Neural cell (in vitro differentiated cells): Measurements from ENCODE around the gene PLA2G2F. TPM values are rescaled to one million over a fixed set of nuclear protein-coding genes. Genes with fewer than 3 reads are reported as not detected.

Source experiments
- H2AFZ ChIP-seq: fragments of 200-600, 300-800 bp; sonication (generic), shearing (Covaris generic); 2 replicates; pipeline ENCODE4 v1.6.0; 2014; ENCODE audit warnings: low read depth, mild to moderate bottlenecking, antibody characterized with exemption, low read length, moderate library complexity
- H3F3A ChIP-seq: fragments of 200-600 bp; shearing (Covaris generic); 2 replicates; pipeline ENCODE4 v1.6.1; 2016; ENCODE audit warnings: mild to moderate bottlenecking, moderate library complexity, mixed read lengths, antibody characterized with exemption, low read length; ENCODE audit not compliant: insufficient read depth, poor library complexity, severe bottlenecking
- H3K27ac ChIP-seq: fragments of 200-600, 300-800 bp; sonication (generic), shearing (Covaris generic); 2 replicates; pipeline ENCODE4 v1.5.1; 2014; ENCODE audit warnings: mild to moderate bottlenecking, low read length, moderate library complexity
- H3K27me3 ChIP-seq: fragments of 300-800, 200-600 bp; sonication (generic), shearing (Covaris generic); 2 replicates; pipeline ENCODE4 v1.6.0; 2014; ENCODE audit warnings: mild to moderate bottlenecking, low read depth, low read length, moderate library complexity; ENCODE audit not compliant: insufficient read depth
- H3K36me3 ChIP-seq: fragments of 300-800, 200-600 bp; sonication (generic), shearing (Covaris generic); 2 replicates; pipeline ENCODE4 v1.5.1; 2014; ENCODE audit warnings: mild to moderate bottlenecking, antibody characterized with exemption, low read length, moderate library complexity; ENCODE audit not compliant: insufficient read depth
- H3K4me2 ChIP-seq: fragments of 300-800, 200-600 bp; sonication (generic), shearing (Covaris generic); 2 replicates; pipeline ENCODE4 v1.6.0; 2014; ENCODE audit warnings: mild to moderate bottlenecking, low read length
- H3K4me3 ChIP-seq: fragments of 300-800, 200-600 bp; sonication (generic), shearing (Covaris generic); 2 replicates; pipeline ENCODE4 v1.5.1; 2014; ENCODE audit warnings: mild to moderate bottlenecking, low read length, moderate library complexity
- H3K79me2 ChIP-seq: fragments of 200-600 bp; shearing (Covaris generic); replicated peaks from 2 replicates; pipeline ENCODE4 v1.6.0; 2014; ENCODE audit warnings: mild to moderate bottlenecking, low read length, moderate library complexity; ENCODE audit not compliant: insufficient read depth
- H3K9ac ChIP-seq: fragments of 300-800, 200-600 bp; sonication (generic), shearing (Covaris generic); 2 replicates; pipeline ENCODE4 v1.6.1; 2016; ENCODE audit warnings: mild to moderate bottlenecking, low read length, mixed read lengths
- H3K9me2 ChIP-seq: fragments of 200-600 bp; shearing (Covaris generic); 2 replicates; pipeline ENCODE4 v1.6.1; 2016; ENCODE audit warnings: mild to moderate bottlenecking, low read length, mixed read lengths; ENCODE audit not compliant: insufficient read depth
- H3K9me3 ChIP-seq: fragments of 200-600, 300-800 bp; sonication (generic), shearing (Covaris generic); 2 replicates; pipeline ENCODE4 v1.6.1; 2016; ENCODE audit warnings: mild to moderate bottlenecking, mixed run types, low read length, moderate library complexity, mixed read lengths
- H4K20me1 ChIP-seq: fragments of 200-600 bp; shearing (Covaris generic); 2 replicates; pipeline ENCODE4 v1.6.1; 2016; ENCODE audit warnings: mild to moderate bottlenecking, mixed run types; ENCODE audit not compliant: insufficient read depth
- EP300 ChIP-seq: fragments of 450-650 bp; conservative IDR thresholded peaks from 2 replicates; pipeline ENCODE4 v1.6.1; 2014; ENCODE audit warnings: antibody characterized with exemption, mild to moderate bottlenecking, moderate library complexity; ENCODE audit not compliant: poor library complexity, severe bottlenecking
- EZH2 ChIP-seq: fragments of 200-600, 300-800 bp; shearing (Covaris generic), sonication (generic); IDR thresholded peaks from 2 replicates; pipeline ENCODE4 v1.6.1; 2014; ENCODE audit warnings: antibody characterized with exemption, low read length, borderline replicate concordance, mild to moderate bottlenecking; ENCODE audit not compliant: insufficient read depth, poor library complexity, severe bottlenecking
- MXI1 ChIP-seq: fragments of 450-650 bp; conservative IDR thresholded peaks from 2 replicates; pipeline ENCODE4 v1.6.1; 2014; ENCODE audit warnings: antibody characterized with exemption, mild to moderate bottlenecking; ENCODE audit not compliant: poor library complexity, severe bottlenecking
- POLR2AphosphoS5 ChIP-seq: IDR thresholded peaks from 2 replicates; pipeline ENCODE4 v1.6.1; 2012
- RAD21 ChIP-seq: fragments of 450-650 bp; conservative IDR thresholded peaks from 2 replicates; pipeline ENCODE4 v1.6.1; 2014; ENCODE audit warnings: antibody characterized with exemption, mild to moderate bottlenecking, moderate library complexity
- REST ChIP-seq: IDR thresholded peaks from 2 replicates; pipeline ENCODE4 v1.6.1; 2012; ENCODE audit warnings: borderline replicate concordance
- SMC3 ChIP-seq: fragments of 450-650 bp; conservative IDR thresholded peaks from 2 replicates; pipeline ENCODE4 v1.6.1; 2014; ENCODE audit warnings: antibody characterized with exemption, mild to moderate bottlenecking, moderate library complexity; ENCODE audit not compliant: poor library complexity
- TAF1 ChIP-seq: IDR thresholded peaks from 2 replicates; pipeline ENCODE4 v1.6.1; 2012; ENCODE audit warnings: low read depth
- polyA plus RNA-seq: library from polyadenylated mRNA; depleted of rRNA; stranded (reverse); fragments of >200 nt; gene quantifications from 2 replicates; pipeline ENCODE4 v1.2.3, GENCODE V29; 2014
- TF ChIP-seq, protein P1 (sequence below): fragments of 450-650 bp; IDR thresholded peaks from 2 replicates; pipeline ENCODE4 v1.5.1; 2014; ENCODE audit warnings: antibody characterized with exemption, mild to moderate bottlenecking, moderate library complexity; ENCODE audit not compliant: poor library complexity, severe bottlenecking

PLA2G2F gene
- polyA plus RNA-seq, 1 donor from 2014 or later = not detected

DNA sequence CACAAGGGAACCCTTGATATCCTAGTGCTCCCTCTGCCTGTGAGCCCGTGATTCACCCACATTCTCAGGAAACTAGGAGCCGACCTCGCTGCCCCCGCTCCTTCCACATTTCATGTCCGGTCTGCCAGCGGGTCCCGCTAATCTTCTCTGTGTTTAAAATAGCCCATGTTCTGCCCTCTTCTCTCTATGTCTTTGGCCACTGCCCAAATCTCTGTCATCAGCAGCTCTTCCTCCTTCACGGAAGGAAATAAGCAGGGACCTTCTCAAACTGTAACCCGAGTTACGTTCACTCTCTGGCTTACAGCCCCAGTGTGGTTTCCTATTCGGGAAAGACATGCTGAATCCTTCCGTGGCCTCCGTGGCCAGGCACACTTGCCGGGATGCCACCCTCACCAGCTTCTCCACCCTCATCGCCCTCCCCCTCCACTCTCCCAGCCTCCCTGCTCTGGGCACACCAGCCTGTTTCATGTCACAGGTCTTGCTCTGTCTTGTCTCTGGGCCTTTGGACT is 25.6 kb downstream of the PLA2G2F start:
- no peak overlapping the region for H3K27ac ChIP-seq
- H2AFZ ChIP-seq = no peak overlapping the region

DNA sequence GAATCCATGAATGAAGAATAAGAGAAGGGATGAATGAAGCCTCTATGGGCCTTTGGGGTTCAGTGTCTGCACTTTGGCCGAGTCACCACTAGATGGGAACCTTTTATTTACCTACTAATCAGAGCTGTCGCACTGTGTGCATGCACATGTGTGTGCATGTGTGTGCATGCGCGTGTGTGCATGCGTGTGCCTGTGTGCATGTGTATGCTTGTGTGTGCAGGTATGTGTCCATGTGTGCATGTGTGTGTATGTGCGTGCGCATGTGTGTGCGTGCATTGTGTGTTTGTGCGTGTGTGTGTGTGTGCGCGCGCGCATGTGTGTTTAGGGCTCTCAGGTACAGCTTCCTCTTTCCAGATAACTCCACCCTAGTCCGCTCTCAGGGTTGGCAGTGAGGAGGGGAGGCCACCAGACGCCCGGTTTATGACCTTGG is 26.4 kb downstream of the PLA2G2F start:
- no peaks in the 10 kb centered on the region for H3K36me3 ChIP-seq
- TF ChIP-seq EZH2 (no peak), TAF1 (no peak), MXI1 (no peak), POLR2AphosphoS5 (no peak), SMC3 (peak; percentile 62), EP300 (no peak), REST (no peak), RAD21 (peak; percentile 47)
- TF ChIP-seq, protein P1, sequence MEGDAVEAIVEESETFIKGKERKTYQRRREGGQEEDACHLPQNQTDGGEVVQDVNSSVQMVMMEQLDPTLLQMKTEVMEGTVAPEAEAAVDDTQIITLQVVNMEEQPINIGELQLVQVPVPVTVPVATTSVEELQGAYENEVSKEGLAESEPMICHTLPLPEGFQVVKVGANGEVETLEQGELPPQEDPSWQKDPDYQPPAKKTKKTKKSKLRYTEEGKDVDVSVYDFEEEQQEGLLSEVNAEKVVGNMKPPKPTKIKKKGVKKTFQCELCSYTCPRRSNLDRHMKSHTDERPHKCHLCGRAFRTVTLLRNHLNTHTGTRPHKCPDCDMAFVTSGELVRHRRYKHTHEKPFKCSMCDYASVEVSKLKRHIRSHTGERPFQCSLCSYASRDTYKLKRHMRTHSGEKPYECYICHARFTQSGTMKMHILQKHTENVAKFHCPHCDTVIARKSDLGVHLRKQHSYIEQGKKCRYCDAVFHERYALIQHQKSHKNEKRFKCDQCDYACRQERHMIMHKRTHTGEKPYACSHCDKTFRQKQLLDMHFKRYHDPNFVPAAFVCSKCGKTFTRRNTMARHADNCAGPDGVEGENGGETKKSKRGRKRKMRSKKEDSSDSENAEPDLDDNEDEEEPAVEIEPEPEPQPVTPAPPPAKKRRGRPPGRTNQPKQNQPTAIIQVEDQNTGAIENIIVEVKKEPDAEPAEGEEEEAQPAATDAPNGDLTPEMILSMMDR = peak; percentile 43
- H3K79me2 ChIP-seq = no peaks in the 10 kb centered on the region
- no peak overlapping the region for H3K4me3 ChIP-seq
- no peak overlapping the region for H2AFZ ChIP-seq
- H3K27ac ChIP-seq = no peak overlapping the region
- H3K27me3 ChIP-seq = no peaks in the 10 kb centered on the region
- H3K4me2 ChIP-seq = no peak overlapping the region
- H3K9me3 ChIP-seq = no peaks in the 10 kb centered on the region
- H4K20me1 ChIP-seq = no peaks in the 10 kb centered on the region
- H3F3A ChIP-seq = no peaks in the 10 kb centered on the region
- H3K9ac ChIP-seq = no peak overlapping the region
- H3K9me2 ChIP-seq = no peaks in the 10 kb centered on the region

More for the DNA sequence above, 25.6 kb downstream of the PLA2G2F start:
- H4K20me1 ChIP-seq = no peaks in the 10 kb centered on the region
- H3K9me2 ChIP-seq = no peaks in the 10 kb centered on the region
- H3K4me2 ChIP-seq = no peak overlapping the region
- H3K9me3 ChIP-seq = no peaks in the 10 kb centered on the region
- no peaks in the 10 kb centered on the region for H3K27me3 ChIP-seq
- no peak overlapping the region for H3K4me3 ChIP-seq
- TF ChIP-seq, protein P1 = no peak
- TF ChIP-seq EP300 (no peak), EZH2 (no peak), POLR2AphosphoS5 (no peak), TAF1 (no peak), REST (no peak)
- H3F3A ChIP-seq = no peaks in the 10 kb centered on the region
- no peaks in the 10 kb centered on the region for H3K36me3 ChIP-seq
- no peaks in the 10 kb centered on the region for H3K79me2 ChIP-seq
- H3K9ac ChIP-seq = no peak overlapping the region
